CD4-positive, alpha-beta T cell treated with Interleukin-6 at 100 ng/mL for 8 hours (primary cell): ENCODE results near the gene COA5.
A peak's percentile ranks its signal among the peaks of the same experiment; 100 is the strongest.

Experiments
- DNase-seq: peaks from one replicate; pipeline ENCODE4 v3.0.0-alpha.2; 2020; ENCODE audit warnings: mixed read lengths, low spot score

COA5 gene

GRCh38 chr2:98608116-98608961 is at the start of gene COA5, which contains the start of gene UNC50:
Gene COA5 (minus strand): TSS chr2:98608512. CDS start chr2:98608405, 107 bp downstream.
Gene UNC50 (plus strand): TSS chr2:98608589. CDS start chr2:98609760, 1,171 bp downstream.
- DNase-seq = peak; percentile 85

- DNase-seq = peak; percentile 34
Measured at GRCh38 chr2:98656800-98657199, 48.5 kb upstream of the COA5 start.

DNA sequence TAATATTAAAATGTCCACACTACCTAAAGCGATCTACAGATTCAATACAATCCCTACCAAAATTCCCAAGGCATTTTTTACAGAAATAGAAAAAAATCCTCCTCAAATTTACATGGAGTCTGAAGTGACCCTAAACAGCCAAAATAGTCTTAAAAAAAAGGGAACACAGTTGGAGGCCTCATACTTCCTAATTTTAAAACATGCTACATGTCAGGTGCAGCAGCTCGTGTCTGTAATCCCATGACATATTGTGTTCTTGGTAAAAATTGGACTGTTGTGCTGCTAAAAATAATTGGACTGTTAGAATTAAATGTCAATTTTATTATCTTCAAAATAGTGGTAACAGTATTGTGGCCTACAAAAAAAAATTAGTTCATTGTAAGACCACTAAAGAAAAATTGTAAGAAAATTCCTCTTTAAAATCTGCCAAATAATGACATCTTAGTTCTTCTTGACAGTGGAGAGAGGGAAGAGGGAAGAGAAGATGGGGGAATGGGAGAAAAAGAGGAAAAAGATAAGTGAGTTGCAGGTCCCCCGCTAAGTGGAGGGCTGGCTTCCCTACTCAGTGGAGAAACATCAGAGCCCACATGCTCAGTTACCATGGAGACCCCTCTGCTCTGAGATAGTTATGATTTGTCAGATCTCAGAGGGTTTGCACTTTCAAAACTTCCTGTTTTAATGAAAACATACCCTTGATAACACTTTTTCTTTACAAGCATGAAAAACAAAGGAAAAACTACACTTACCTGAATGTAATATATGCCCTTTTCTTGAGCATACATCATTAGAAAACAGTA is 46.6 kb upstream of the COA5 start:
- DNase-seq = peak; percentile 58

- no peak for DNase-seq
Measured at GRCh38 chr2:98650998-98651397, 42.7 kb upstream of the COA5 start.

GRCh38 chr2:98649992-98650375 is 41.7 kb upstream of the COA5 start:
- DNase-seq = no peak

DNA sequence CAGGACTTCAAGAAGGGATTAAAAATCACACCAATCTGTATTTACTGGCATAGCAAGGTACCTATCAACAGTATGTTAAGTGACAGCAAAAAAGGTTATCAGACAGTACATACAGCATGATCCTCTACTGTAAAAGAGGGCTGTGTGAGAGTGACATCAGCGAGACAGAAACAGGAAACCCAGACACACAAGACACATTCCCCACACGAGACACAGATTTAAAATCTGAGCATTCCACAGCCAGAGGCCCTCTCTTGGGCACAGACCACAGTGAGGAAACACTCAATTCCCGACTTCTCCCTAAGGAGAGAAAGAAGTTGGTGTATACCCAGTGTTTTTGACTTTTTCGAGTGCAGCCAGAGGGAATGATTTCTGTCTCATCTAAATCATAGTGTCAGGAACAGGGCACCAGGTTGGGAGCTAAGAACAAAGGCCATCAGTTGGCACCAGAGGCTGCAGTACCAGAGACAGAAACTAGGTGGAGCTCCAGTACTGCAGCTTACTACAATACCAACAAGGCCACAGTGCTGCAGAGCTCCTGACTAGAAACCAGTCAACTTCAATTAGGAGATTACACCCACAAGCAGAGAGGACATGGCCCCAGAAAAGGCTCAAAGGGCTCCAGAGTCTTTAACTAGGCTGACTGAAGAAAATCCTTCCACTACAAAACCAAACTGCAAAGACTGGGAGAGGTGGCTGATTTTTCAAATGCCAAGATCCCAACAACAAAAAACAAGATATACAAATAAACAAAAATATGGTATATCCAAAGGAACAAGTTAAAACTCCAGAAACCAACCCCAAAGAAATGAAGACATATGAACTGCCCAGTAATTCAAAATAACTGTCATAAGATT is 41.1 kb upstream of the COA5 start:
- DNase-seq = peak; percentile 88

DNA sequence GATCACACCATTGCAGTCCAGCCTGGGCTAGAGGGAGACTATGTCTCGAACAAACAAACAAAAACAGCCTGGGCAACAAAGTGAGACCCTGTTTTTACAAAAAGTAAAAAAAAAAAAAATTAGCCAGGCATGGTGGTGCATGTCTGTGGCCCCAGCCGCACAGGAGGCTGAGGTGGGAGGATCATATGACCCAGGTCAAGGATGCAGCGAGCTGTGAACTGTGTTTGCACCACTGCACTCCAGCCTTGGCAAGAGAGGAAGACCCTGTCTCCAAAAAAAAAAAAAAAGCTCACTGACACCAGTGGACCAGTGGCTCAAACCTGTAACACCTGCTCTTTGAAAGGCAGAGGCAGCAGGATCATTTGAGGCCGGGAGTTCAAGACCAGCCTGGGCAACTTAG is 40.1 kb upstream of the COA5 start:
- DNase-seq = no peak

GRCh38 chr2:98647636-98648035 is 39.3 kb upstream of the COA5 start:
- no peak for DNase-seq

- no peak for DNase-seq
Measured at GRCh38 chr2:98643496-98644100, 35.3 kb upstream of the COA5 start.

- peak; percentile 59 for DNase-seq
Measured at GRCh38 chr2:98637401-98638147, 29.3 kb upstream of the COA5 start.

GRCh38 chr2:98634406-98635092 is 26.2 kb upstream of the COA5 start:
- DNase-seq = peak; percentile 10

GRCh38 chr2:98632351-98632750 is 24.0 kb upstream of the COA5 start:
- no peak for DNase-seq

- DNase-seq = no peak
Measured at GRCh38 chr2:98623657-98624056, 15.3 kb upstream of the COA5 start.

GRCh38 chr2:98617149-98617548 is 8.8 kb upstream of the COA5 start:
- DNase-seq = no peak

GRCh38 chr2:98615481-98615880 is 7.2 kb upstream of the COA5 start:
- no peak for DNase-seq

DNA sequence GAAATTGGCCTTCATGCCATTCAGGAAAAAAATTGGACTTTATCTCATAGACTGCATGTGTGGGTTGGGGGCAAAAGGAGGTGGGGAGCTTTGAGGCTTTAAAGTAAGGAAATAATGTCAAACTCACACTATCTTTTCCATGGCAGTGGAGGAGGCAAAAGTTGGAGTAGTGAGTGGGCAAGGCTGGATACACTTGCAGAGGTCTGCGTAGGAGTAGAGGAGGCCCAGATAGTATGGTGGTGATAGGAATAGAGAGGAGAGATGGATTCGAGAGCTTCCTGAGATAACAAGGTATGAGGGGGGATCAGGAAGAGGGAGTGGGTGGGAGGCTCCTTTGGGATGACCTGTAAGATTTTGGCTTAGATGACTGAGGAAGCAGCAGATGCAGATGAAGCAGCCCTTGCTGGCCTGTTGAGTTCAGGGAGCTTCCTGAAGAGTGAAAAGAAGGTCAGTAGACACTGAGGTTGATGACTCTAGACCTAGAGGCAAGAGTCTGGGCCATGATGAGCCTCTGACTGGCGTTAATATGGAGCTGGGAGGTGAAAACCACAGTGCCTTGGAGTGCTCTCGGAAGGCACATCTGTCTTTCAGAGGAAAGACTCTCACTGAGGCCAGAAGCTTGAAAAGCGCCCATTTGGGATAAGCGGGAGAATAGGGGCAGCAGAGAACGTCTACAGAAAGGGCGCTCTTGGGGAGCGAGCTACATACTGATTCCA is 5.9 kb upstream of the COA5 start:
- DNase-seq = no peak

- DNase-seq = no peak
Measured at GRCh38 chr2:98608962-98609604, 771 bp upstream of the COA5 start.

DNA sequence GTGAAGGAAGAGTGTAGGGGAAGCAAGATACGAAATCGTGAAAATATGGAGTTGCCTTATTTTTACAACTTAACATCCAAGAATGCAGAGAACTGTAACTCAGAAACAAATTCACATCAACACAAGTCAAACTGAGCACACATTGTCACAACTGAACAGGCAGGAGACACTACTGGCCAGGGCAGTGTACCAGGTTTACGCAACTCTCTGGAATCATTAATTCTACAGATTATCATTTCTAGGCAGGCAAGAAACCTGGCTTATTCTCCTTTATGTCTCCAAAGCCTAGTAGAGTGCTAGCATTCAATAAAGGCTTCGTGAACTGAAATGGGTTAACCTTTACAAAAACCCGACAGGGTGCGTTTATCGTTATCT is 584 bp downstream of the COA5 start:
- no peak for DNase-seq

DNA sequence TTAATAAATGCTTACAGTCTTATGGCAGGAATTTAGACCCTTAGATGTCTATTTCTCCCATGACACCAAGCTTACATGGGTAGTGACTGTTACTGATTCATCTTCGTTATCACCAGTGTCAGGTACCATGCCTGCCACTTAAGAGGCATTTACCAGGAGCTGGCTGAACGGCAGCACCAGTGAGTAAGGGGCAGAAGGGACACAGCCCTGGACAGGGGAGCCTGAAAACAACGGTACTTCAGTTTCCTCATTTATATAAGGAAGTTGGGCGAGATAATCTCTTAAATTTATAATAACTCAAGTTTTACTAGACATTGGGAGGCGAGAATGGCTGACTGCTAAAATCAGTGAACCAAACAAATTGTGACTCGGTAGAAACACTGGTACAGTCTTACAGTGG is 1.2 kb downstream of the COA5 start:
- DNase-seq = no peak
